SK-N-SH treated with all-trans-retinoic acid at 6 μM for 48 hours (cell line): ENCODE data around the gene ACSL6.

Experiments
- CSDC2 ChIP-seq: fragments of 250-450 bp; sonication (Bioruptor Pico); IDR thresholded peaks from 2 replicates; pipeline ENCODE4 v1.5.0; 2020; ENCODE audit warnings: mild to moderate bottlenecking, moderate library complexity
- OSR1 ChIP-seq: fragments of 250-450 bp; sonication (Bioruptor Pico); IDR thresholded peaks from 2 replicates; pipeline ENCODE4 v1.8.0; 2022; ENCODE audit warnings: moderate library complexity, mild to moderate bottlenecking, inconsistent platforms
- PATZ1 ChIP-seq: fragments of 250-450 bp; sonication (Bioruptor Pico); IDR thresholded peaks from 2 replicates; pipeline ENCODE4 v1.8.0; 2020; ENCODE audit warnings: mild to moderate bottlenecking, moderate library complexity, borderline replicate concordance
- RARB ChIP-seq: fragments of 250-450 bp; sonication (Bioruptor Pico); IDR thresholded peaks from 2 replicates; pipeline ENCODE4 v1.8.0; 2021; ENCODE audit warnings: mild to moderate bottlenecking, moderate library complexity
- SNAI2 ChIP-seq: fragments of 250-450 bp; sonication (Bioruptor Pico); IDR thresholded peaks from 2 replicates; pipeline ENCODE4 v1.5.0; 2020; ENCODE audit warnings: mild to moderate bottlenecking, moderate library complexity
- TCF4 ChIP-seq: fragments of 250-450 bp; sonication (Bioruptor Pico); IDR thresholded peaks from 2 replicates; pipeline ENCODE4 v1.8.0; 2021; ENCODE audit warnings: mild to moderate bottlenecking, moderate library complexity, borderline replicate concordance
- ZFP30 ChIP-seq: fragments of 450-650 bp; formaldehyde crosslinking; IDR thresholded peaks from 2 replicates; pipeline ENCODE4 v1.5.0; 2022; ENCODE audit warnings: mild to moderate bottlenecking, moderate library complexity
- ZNF565 ChIP-seq: fragments of 450-650 bp; formaldehyde crosslinking; conservative IDR thresholded peaks from 2 replicates; pipeline ENCODE4 v1.5.0; 2020; ENCODE audit warnings: low read depth, mild to moderate bottlenecking, moderate library complexity
- ZNF70 ChIP-seq: fragments of 450-650 bp; formaldehyde crosslinking; IDR thresholded peaks from 2 replicates; pipeline ENCODE4 v1.5.0; 2020; ENCODE audit warnings: mild to moderate bottlenecking, moderate library complexity
- ZNF8 ChIP-seq: fragments of 450-650 bp; formaldehyde crosslinking; IDR thresholded peaks from 2 replicates; pipeline ENCODE4 v1.5.0; 2020; ENCODE audit warnings: mild to moderate bottlenecking, moderate library complexity
- TF ChIP-seq, protein P1 (sequence below): fragments of 250-450 bp; sonication (Bioruptor Pico); IDR thresholded peaks from 2 replicates; pipeline ENCODE4 v1.5.0; 2020; ENCODE audit warnings: mild to moderate bottlenecking, moderate library complexity

GRCh38 chr5:132017316-132017715 is 5.9 kb upstream of the ACSL6 start:
- no peak for TF ChIP-seq ZFP30 (CRISPR knock-in tag)
- TF ChIP-seq SNAI2 (CRISPR knock-in tag): no peak
- no peak for TF ChIP-seq TCF4 (CRISPR knock-in tag)
- TF ChIP-seq RARB (CRISPR knock-in tag): no peak
- TF ChIP-seq CSDC2 (CRISPR knock-in tag): no peak
- no peak for TF ChIP-seq ZNF70 (CRISPR knock-in tag)
- TF ChIP-seq ZNF8: no peak
- TF ChIP-seq OSR1 (CRISPR knock-in tag): no peak
- TF ChIP-seq, protein P1, sequence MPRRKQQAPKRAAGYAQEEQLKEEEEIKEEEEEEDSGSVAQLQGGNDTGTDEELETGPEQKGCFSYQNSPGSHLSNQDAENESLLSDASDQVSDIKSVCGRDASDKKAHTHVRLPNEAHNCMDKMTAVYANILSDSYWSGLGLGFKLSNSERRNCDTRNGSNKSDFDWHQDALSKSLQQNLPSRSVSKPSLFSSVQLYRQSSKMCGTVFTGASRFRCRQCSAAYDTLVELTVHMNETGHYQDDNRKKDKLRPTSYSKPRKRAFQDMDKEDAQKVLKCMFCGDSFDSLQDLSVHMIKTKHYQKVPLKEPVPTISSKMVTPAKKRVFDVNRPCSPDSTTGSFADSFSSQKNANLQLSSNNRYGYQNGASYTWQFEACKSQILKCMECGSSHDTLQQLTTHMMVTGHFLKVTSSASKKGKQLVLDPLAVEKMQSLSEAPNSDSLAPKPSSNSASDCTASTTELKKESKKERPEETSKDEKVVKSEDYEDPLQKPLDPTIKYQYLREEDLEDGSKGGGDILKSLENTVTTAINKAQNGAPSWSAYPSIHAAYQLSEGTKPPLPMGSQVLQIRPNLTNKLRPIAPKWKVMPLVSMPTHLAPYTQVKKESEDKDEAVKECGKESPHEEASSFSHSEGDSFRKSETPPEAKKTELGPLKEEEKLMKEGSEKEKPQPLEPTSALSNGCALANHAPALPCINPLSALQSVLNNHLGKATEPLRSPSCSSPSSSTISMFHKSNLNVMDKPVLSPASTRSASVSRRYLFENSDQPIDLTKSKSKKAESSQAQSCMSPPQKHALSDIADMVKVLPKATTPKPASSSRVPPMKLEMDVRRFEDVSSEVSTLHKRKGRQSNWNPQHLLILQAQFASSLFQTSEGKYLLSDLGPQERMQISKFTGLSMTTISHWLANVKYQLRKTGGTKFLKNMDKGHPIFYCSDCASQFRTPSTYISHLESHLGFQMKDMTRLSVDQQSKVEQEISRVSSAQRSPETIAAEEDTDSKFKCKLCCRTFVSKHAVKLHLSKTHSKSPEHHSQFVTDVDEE (CRISPR knock-in tag): no peak
- no peak for TF ChIP-seq ZNF565 (CRISPR knock-in tag)
- TF ChIP-seq PATZ1 (CRISPR knock-in tag): no peak
